Loucy (cell line): ENCODE results near the gene AKR1C1.
"Not testable (repeated sequence)": the region's sequence is repeated elsewhere in the genome, so short reads cannot be mapped to it uniquely, and the experiment has no call there.

ENCODE experiments used
- EZH2phosphoT487 ChIP-seq: fragments of 200-600 bp; IDR thresholded peaks from 2 replicates; pipeline ENCODE4 v1.6.1; 2018; ENCODE audit warnings: antibody characterized with exemption, mild to moderate bottlenecking, moderate library complexity, borderline replicate concordance
- TF ChIP-seq, protein P1 (sequence below): fragments of 200-600 bp; sonication (generic); conservative IDR thresholded peaks from 2 replicates; pipeline ENCODE4 v1.5.1; 2014; ENCODE audit warnings: mild to moderate bottlenecking, antibody characterized with exemption, low read length

DNA sequence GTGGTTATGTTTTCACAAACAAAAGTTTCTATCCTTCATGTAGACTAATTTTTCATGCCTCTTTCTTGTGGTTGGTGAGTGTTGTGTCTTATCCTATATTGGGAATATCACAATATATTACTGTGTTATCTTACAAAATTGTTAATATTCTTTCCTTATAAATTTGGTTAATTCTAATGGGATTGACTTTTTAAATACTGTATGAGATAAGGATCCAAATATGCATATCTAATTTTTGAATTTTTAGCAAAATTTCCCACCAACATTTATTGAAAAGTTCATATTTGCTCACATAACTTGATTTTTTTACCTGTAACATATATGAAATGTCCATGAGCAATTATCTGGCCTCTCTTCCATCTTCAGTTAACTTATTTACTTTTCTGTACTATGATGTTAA lies 11.2 kb downstream of the AKR1C1 start:
- TF ChIP-seq, protein P1, sequence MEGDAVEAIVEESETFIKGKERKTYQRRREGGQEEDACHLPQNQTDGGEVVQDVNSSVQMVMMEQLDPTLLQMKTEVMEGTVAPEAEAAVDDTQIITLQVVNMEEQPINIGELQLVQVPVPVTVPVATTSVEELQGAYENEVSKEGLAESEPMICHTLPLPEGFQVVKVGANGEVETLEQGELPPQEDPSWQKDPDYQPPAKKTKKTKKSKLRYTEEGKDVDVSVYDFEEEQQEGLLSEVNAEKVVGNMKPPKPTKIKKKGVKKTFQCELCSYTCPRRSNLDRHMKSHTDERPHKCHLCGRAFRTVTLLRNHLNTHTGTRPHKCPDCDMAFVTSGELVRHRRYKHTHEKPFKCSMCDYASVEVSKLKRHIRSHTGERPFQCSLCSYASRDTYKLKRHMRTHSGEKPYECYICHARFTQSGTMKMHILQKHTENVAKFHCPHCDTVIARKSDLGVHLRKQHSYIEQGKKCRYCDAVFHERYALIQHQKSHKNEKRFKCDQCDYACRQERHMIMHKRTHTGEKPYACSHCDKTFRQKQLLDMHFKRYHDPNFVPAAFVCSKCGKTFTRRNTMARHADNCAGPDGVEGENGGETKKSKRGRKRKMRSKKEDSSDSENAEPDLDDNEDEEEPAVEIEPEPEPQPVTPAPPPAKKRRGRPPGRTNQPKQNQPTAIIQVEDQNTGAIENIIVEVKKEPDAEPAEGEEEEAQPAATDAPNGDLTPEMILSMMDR = not testable (repeated sequence)
- TF ChIP-seq EZH2phosphoT487 = not testable (repeated sequence)
